Endothelial cell (in vitro differentiated cells): ENCODE data around the gene STK4. TPM values are rescaled to one million over a fixed set of nuclear protein-coding genes. Genes with fewer than 3 reads are reported as not detected.
A peak's percentile ranks its signal among the peaks of the same experiment; 100 is the strongest.

ENCODE experiments used
- DNase-seq: peaks from one replicate; pipeline ENCODE4 v3.0.0; 2021; ENCODE audit warnings: low spot score
- H3K27ac Mint-ChIP-seq: one replicate; pipeline ENCODE4 v1.8.0; 2021; ENCODE audit warnings: mixed read lengths, inconsistent platforms; ENCODE audit not compliant: unreplicated experiment
- H3K27me3 Mint-ChIP-seq: one replicate; pipeline ENCODE4 v1.8.0; 2021; ENCODE audit warnings: mild to moderate bottlenecking, moderate library complexity, mixed read lengths, inconsistent platforms; ENCODE audit not compliant: unreplicated experiment
- H3K36me3 Mint-ChIP-seq: one replicate; pipeline ENCODE4 v1.8.0; 2021; ENCODE audit warnings: mild to moderate bottlenecking, low read depth, mixed read lengths, inconsistent platforms; ENCODE audit not compliant: unreplicated experiment
- H3K4me1 Mint-ChIP-seq: one replicate; pipeline ENCODE4 v1.8.0; 2021; ENCODE audit warnings: mild to moderate bottlenecking, mixed read lengths, inconsistent platforms; ENCODE audit not compliant: unreplicated experiment
- H3K4me3 Mint-ChIP-seq: one replicate; pipeline ENCODE4 v1.8.0; 2021; ENCODE audit warnings: mild to moderate bottlenecking, mixed read lengths, inconsistent platforms; ENCODE audit not compliant: unreplicated experiment
- H3K9me3 Mint-ChIP-seq: one replicate; pipeline ENCODE4 v1.8.0; 2021; ENCODE audit warnings: mixed read lengths, inconsistent platforms; ENCODE audit not compliant: unreplicated experiment
- total RNA-seq: library from RNA; stranded (reverse); fragmentation: NEBNext Ultra II Directional; extraction: Animal tissue kit (Norgen Biotek cat#: 25700); gene quantifications from one replicate; pipeline ENCODE4 v1.2.1, GENCODE V29; 2021; ENCODE audit not compliant: unreplicated experiment
- TF ChIP-seq, protein P1 (sequence below): fragments of 200-600 bp; sonication (generic); IDR thresholded peaks from one replicate; pipeline ENCODE4 v1.5.0; 2021; ENCODE audit warnings: antibody characterized with exemption; ENCODE audit not compliant: unreplicated experiment

The STK4 gene
- total RNA-seq, 1 donor from 2014 or later = 34.1 TPM

GRCh38 chr20:45077559-45077958 is 111.2 kb downstream of the STK4 start:
- TF ChIP-seq, protein P1, sequence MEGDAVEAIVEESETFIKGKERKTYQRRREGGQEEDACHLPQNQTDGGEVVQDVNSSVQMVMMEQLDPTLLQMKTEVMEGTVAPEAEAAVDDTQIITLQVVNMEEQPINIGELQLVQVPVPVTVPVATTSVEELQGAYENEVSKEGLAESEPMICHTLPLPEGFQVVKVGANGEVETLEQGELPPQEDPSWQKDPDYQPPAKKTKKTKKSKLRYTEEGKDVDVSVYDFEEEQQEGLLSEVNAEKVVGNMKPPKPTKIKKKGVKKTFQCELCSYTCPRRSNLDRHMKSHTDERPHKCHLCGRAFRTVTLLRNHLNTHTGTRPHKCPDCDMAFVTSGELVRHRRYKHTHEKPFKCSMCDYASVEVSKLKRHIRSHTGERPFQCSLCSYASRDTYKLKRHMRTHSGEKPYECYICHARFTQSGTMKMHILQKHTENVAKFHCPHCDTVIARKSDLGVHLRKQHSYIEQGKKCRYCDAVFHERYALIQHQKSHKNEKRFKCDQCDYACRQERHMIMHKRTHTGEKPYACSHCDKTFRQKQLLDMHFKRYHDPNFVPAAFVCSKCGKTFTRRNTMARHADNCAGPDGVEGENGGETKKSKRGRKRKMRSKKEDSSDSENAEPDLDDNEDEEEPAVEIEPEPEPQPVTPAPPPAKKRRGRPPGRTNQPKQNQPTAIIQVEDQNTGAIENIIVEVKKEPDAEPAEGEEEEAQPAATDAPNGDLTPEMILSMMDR = no peak
- Mint-ChIP-seq H3K4me3 (no peak overlapping the region), H3K9me3 (peaks cover 5% of the 10 kb centered on the region), H3K4me1 (no peaks in the 10 kb centered on the region), H3K27me3 (peaks cover 1% of the 10 kb centered on the region), H3K36me3 (peaks cover 14% of the 10 kb centered on the region), H3K27ac (no peak overlapping the region)
- DNase-seq = no peak

DNA sequence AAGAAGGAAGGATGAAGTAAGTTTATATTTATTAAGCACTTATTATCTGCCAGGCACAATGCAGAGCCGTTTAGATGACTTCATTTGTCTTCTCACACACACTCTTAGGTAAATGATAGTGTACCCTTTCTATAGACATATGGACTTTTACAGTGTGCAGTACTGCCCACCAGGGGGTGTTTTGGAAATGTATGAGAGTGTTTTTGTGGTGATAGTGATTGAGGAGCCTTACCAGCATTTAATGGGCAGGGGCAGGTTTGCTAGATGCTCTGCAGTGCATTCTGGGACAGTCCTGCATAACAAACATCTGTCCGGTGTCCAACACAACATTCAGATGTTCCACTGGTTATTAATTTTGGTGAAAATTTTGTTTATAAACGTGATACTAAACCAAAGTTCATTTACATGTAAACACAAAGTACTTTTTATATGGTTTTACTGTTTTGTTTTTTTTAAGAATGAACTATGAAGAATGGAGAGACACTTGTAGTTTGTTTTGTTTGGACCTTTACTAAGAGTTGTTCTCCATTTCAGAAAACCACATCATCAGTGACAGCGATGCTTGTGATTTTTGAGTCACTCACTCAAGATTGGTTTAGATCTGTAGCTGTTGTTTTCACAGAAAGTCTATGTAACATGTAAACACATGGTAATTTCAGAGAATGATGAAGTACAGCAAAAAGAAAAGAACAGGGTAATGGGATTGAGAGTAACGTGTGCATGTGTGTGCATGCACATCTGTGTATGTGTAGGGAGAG is 114.7 kb downstream of the STK4 start:
- Mint-ChIP-seq H3K4me1 (peaks cover 8% of the 10 kb centered on the region), H3K27me3 (peaks cover 6% of the 10 kb centered on the region), H3K9me3 (peaks cover 9% of the 10 kb centered on the region), H3K36me3 (peaks cover 19% of the 10 kb centered on the region), H3K27ac (no peak overlapping the region), H3K4me3 (peak overlapping the region; percentile 32)
- peak; percentile 16 for DNase-seq
- TF ChIP-seq, protein P1 = peak; percentile 50

- Mint-ChIP-seq H3K27ac (no peak overlapping the region), H3K27me3 (peaks cover 5% of the 10 kb centered on the region), H3K36me3 (peaks cover 21% of the 10 kb centered on the region), H3K9me3 (peaks cover 9% of the 10 kb centered on the region), H3K4me1 (peaks cover 8% of the 10 kb centered on the region), H3K4me3 (no peak overlapping the region)
- DNase-seq = no peak
- TF ChIP-seq, protein P1 = no peak
Measured at GRCh38 chr20:45082468-45082867, 116.2 kb downstream of the STK4 start.

- Mint-ChIP-seq H3K4me3 (no peak overlapping the region), H3K36me3 (peaks cover 21% of the 10 kb centered on the region), H3K4me1 (peaks cover 8% of the 10 kb centered on the region), H3K9me3 (peaks cover 9% of the 10 kb centered on the region), H3K27ac (no peak overlapping the region), H3K27me3 (peaks cover 7% of the 10 kb centered on the region)
- DNase-seq = no peak
- TF ChIP-seq, protein P1 = no peak
Measured at GRCh38 chr20:45083127-45083526, 116.8 kb downstream of the STK4 start.

GRCh38 chr20:45085289-45085688 is 119.0 kb downstream of the STK4 start:
- TF ChIP-seq, protein P1 = no peak
- no peak for DNase-seq
- Mint-ChIP-seq H3K36me3 (peaks cover 21% of the 10 kb centered on the region), H3K27me3 (peaks cover 8% of the 10 kb centered on the region), H3K27ac (peak overlapping the region; percentile 28), H3K4me3 (no peak overlapping the region), H3K4me1 (peaks cover 8% of the 10 kb centered on the region), H3K9me3 (peaks cover 9% of the 10 kb centered on the region)
